WTC11 (cell line): ENCODE measurements around the gene RNF181. TPM values are rescaled to one million over a fixed set of nuclear protein-coding genes. Genes with fewer than 3 reads are reported as not detected.

Experiments
- ATAC-seq: fragments of 200-7000 bp; cut with Tn5 transposase; 2 replicates; pipeline ENCODE4 v1.10.0; 2021; ENCODE audit warnings: mild to moderate bottlenecking, moderate library complexity
- CTCF ChIA-PET: fragments of 300-600 bp; sonication (Branson Sonifier 250); formaldehyde crosslinking; loops from one replicate; lab custom pipeline; 2021; ENCODE audit warnings: antibody characterized with exemption; lab: Charles Lee
- POLR2A ChIA-PET: fragments of 350-600 bp; sonication (Branson Sonifier 250); formaldehyde crosslinking; loops from one replicate; lab custom pipeline; 2021; ENCODE audit warnings: antibody characterized with exemption; lab: Charles Lee
- DNase-seq: peaks from one replicate; pipeline ENCODE4 v3.0.0; 2021; ENCODE audit warnings: low spot score
- H3K27ac Mint-ChIP-seq: 2 replicates; pipeline ENCODE4 v1.8.0; 2021; ENCODE audit warnings: mixed read lengths
- H3K27me3 Mint-ChIP-seq: 2 replicates; pipeline ENCODE4 v1.8.0; 2021; ENCODE audit warnings: low read depth, mild to moderate bottlenecking, moderate library complexity, mixed read lengths
- H3K36me3 Mint-ChIP-seq: 2 replicates; pipeline ENCODE4 v1.8.0; 2021; ENCODE audit warnings: mixed read lengths
- H3K4me1 Mint-ChIP-seq: 2 replicates; pipeline ENCODE4 v1.8.0; 2022; ENCODE audit warnings: mixed read lengths
- H3K4me3 Mint-ChIP-seq: 2 replicates; pipeline ENCODE4 v1.8.0; 2021; ENCODE audit warnings: mild to moderate bottlenecking, moderate library complexity, mixed read lengths
- H3K9me3 Mint-ChIP-seq: 2 replicates; pipeline ENCODE4 v1.8.0; 2021; ENCODE audit warnings: mixed read lengths
- ATF2 ChIP-seq: sonication (generic); formaldehyde crosslinking; IDR thresholded peaks from 2 replicates; pipeline ENCODE4 v1.8.1; 2022; ENCODE audit warnings: low read depth, missing genetic modification reagents, borderline replicate concordance
- ATF3 ChIP-seq: sonication (generic); formaldehyde crosslinking; conservative IDR thresholded peaks from 2 replicates; pipeline ENCODE4 v1.8.1; 2022; ENCODE audit warnings: mild to moderate bottlenecking, missing genetic modification reagents
- ETV6 ChIP-seq: sonication (generic); formaldehyde crosslinking; IDR thresholded peaks from 2 replicates; pipeline ENCODE4 v1.8.1; 2022; ENCODE audit warnings: mild to moderate bottlenecking, missing genetic modification reagents
- GRHL2 ChIP-seq: fragments of 250-450 bp; sonication (Bioruptor Pico); IDR thresholded peaks from 2 replicates; pipeline ENCODE4 v1.8.0; 2022; ENCODE audit warnings: mild to moderate bottlenecking, moderate library complexity; ENCODE audit not compliant: insufficient replicate concordance, severe bottlenecking
- GTF2I ChIP-seq: fragments of 250-450 bp; sonication (Bioruptor Pico); conservative IDR thresholded peaks from 2 replicates; pipeline ENCODE4 v1.4.0; 2021; ENCODE audit warnings: mild to moderate bottlenecking
- HMGA2 ChIP-seq: fragments of 250-450 bp; sonication (Bioruptor Pico); IDR thresholded peaks from 2 replicates; pipeline ENCODE4 v1.4.0; 2021; ENCODE audit warnings: mild to moderate bottlenecking, moderate library complexity
- IRF1 ChIP-seq: sonication (generic); formaldehyde crosslinking; IDR thresholded peaks from 2 replicates; pipeline ENCODE4 v1.8.0; 2023; ENCODE audit warnings: missing genetic modification reagents
- IRF2 ChIP-seq: sonication (generic); formaldehyde crosslinking; IDR thresholded peaks from 2 replicates; pipeline ENCODE4 v1.8.0; 2022; ENCODE audit warnings: low read depth, missing genetic modification reagents, borderline replicate concordance
- KAT7 ChIP-seq: sonication (generic); formaldehyde crosslinking; IDR thresholded peaks from 2 replicates; pipeline ENCODE4 v1.8.1; 2023; ENCODE audit warnings: missing genetic modification reagents, mild to moderate bottlenecking, borderline replicate concordance
- MXD4 ChIP-seq: fragments of 250-450 bp; sonication (Bioruptor Pico); IDR thresholded peaks from 2 replicates; pipeline ENCODE4 v1.8.0; 2021; ENCODE audit warnings: mild to moderate bottlenecking, moderate library complexity, borderline replicate concordance
- NFATC4 ChIP-seq: fragments of 250-450 bp; sonication (Bioruptor Pico); IDR thresholded peaks from 2 replicates; pipeline ENCODE4 v1.9.0; 2021; ENCODE audit warnings: mild to moderate bottlenecking
- NFYB ChIP-seq: sonication (generic); formaldehyde crosslinking; conservative IDR thresholded peaks from 2 replicates; pipeline ENCODE4 v1.8.0; 2022; ENCODE audit warnings: low read depth, missing genetic modification reagents
- OVOL2 ChIP-seq: fragments of 250-450 bp; sonication (Bioruptor Pico); IDR thresholded peaks from 2 replicates; pipeline ENCODE4 v1.9.0; 2021; ENCODE audit warnings: mild to moderate bottlenecking, borderline replicate concordance
- PREB ChIP-seq: sonication (generic); formaldehyde crosslinking; IDR thresholded peaks from 2 replicates; pipeline ENCODE4 v1.8.1; 2022; ENCODE audit warnings: mild to moderate bottlenecking, missing genetic modification reagents, moderate library complexity, borderline replicate concordance
- RELA ChIP-seq: sonication (generic); formaldehyde crosslinking; IDR thresholded peaks from 2 replicates; pipeline ENCODE4 v1.8.1; 2022; ENCODE audit warnings: missing genetic modification reagents, mild to moderate bottlenecking, borderline replicate concordance
- SMAD3 ChIP-seq: sonication (generic); formaldehyde crosslinking; IDR thresholded peaks from 2 replicates; pipeline ENCODE4 v1.8.0; 2022; ENCODE audit warnings: missing genetic modification reagents, mild to moderate bottlenecking, borderline replicate concordance
- SMAD4 ChIP-seq: sonication (generic); formaldehyde crosslinking; IDR thresholded peaks from 2 replicates; pipeline ENCODE4 v1.8.0; 2022; ENCODE audit warnings: mild to moderate bottlenecking, missing genetic modification reagents
- SP1 ChIP-seq: sonication (generic); formaldehyde crosslinking; conservative IDR thresholded peaks from 2 replicates; pipeline ENCODE4 v1.8.1; 2022; ENCODE audit warnings: missing genetic modification reagents
- STAT6 ChIP-seq: sonication (generic); formaldehyde crosslinking; conservative IDR thresholded peaks from 2 replicates; pipeline ENCODE4 v1.8.1; 2023; ENCODE audit warnings: mild to moderate bottlenecking, low read depth, missing genetic modification reagents, moderate library complexity
- TCF7 ChIP-seq: sonication (generic); formaldehyde crosslinking; IDR thresholded peaks from 2 replicates; pipeline ENCODE4 v1.8.0; 2022; ENCODE audit warnings: mild to moderate bottlenecking, low read depth, missing genetic modification reagents, moderate library complexity
- ZNF121 ChIP-seq: sonication (generic); formaldehyde crosslinking; IDR thresholded peaks from 2 replicates; pipeline ENCODE4 v1.8.0; 2023; ENCODE audit warnings: missing genetic modification reagents
- ZNF416 ChIP-seq: fragments of 250-450 bp; sonication (Bioruptor Pico); IDR thresholded peaks from 2 replicates; pipeline ENCODE4 v1.9.0; 2021; ENCODE audit warnings: mild to moderate bottlenecking, inconsistent platforms
- ZNF423 ChIP-seq: fragments of 250-450 bp; sonication (Bioruptor Pico); IDR thresholded peaks from 2 replicates; pipeline ENCODE4 v2.1.2; 2022; ENCODE audit warnings: mild to moderate bottlenecking, moderate library complexity
- ZNF532 ChIP-seq: fragments of 250-450 bp; sonication (Bioruptor Pico); IDR thresholded peaks from 2 replicates; pipeline ENCODE4 v1.9.0; 2021; ENCODE audit warnings: mild to moderate bottlenecking, borderline replicate concordance
- ZNF671 ChIP-seq: fragments of 250-450 bp; sonication (Bioruptor Pico); IDR thresholded peaks from 2 replicates; pipeline ENCODE4 v1.8.0; 2021; ENCODE audit warnings: mild to moderate bottlenecking
- total RNA-seq: library from RNA; stranded (reverse); gene quantifications from 3 replicates; pipeline ENCODE4 v1.2.3, GENCODE V29; 2021

RNF181 gene
- total RNA-seq, 1 experiment from 2014 or later, result 95.4 TPM

- ATAC-seq, result no peak
- no peak for DNase-seq
- Mint-ChIP-seq H3K4me3 (no peak overlapping the region), H3K4me1 (peaks cover 11% of the 10 kb centered on the region), H3K27me3 (peaks cover 38% of the 10 kb centered on the region), H3K36me3 (no peaks in the 10 kb centered on the region), H3K27ac (no peak overlapping the region)
- ChIA-PET CTCF (no interaction called here), POLR2A (interaction anchor here (0.6 kb wide), 1 partner anchor 17 kb away, joined by 3 read pairs; no protein-coding TSS in a partner anchor)
- TF ChIP-seq ATF3 (no peak), ETV6 (CRISPR knock-in tag) (no peak), GRHL2 (no peak), SMAD3 (no peak), HMGA2 (CRISPR knock-in tag) (no peak), SP1 (CRISPR knock-in tag) (no peak), IRF2 (no peak), IRF1 (CRISPR knock-in tag) (no peak), NFYB (CRISPR knock-in tag) (no peak), OVOL2 (CRISPR knock-in tag) (no peak), ZNF416 (no peak), ZNF671 (CRISPR knock-in tag) (no peak)
- TF ChIP-seq, all 79 proteins: peak for 0
- H3K9me3 Mint-ChIP-seq, result no peaks in the 10 kb centered on the region
These were observed 6.9 kb upstream of the RNF181 start for GRCh38 chr2:85588645-85589044.

GRCh38 chr2:85589181-85589580, 6.4 kb upstream of the RNF181 start:
- CTCF ChIA-PET, result no interaction called here
- Mint-ChIP-seq H3K9me3 (no peaks in the 10 kb centered on the region), H3K27ac (no peak overlapping the region), H3K4me1 (peaks cover 13% of the 10 kb centered on the region), H3K27me3 (peaks cover 33% of the 10 kb centered on the region), H3K4me3 (no peak overlapping the region), H3K36me3 (no peaks in the 10 kb centered on the region)
- DNase-seq (no peak), ATAC-seq (no peak)
- POLR2A ChIA-PET, result no interaction called here
- TF ChIP-seq SMAD4 (CRISPR knock-in tag) (no peak), ATF2 (CRISPR knock-in tag) (no peak), STAT6 (CRISPR knock-in tag) (no peak), RELA (no peak), KAT7 (CRISPR knock-in tag) (no peak), ZNF121 (CRISPR knock-in tag) (no peak), ZNF532 (CRISPR knock-in tag) (no peak), PREB (CRISPR knock-in tag) (no peak), MXD4 (no peak), NFATC4 (CRISPR knock-in tag) (no peak), TCF7 (CRISPR knock-in tag) (no peak), GTF2I (CRISPR knock-in tag) (no peak), ZNF423 (CRISPR knock-in tag) (no peak)
